GM21576 (cell line): ENCODE measurements around the gene CIDEC.

Experiments
- ATAC-seq: cut with Tn5 transposase; IDR thresholded peaks from one replicate; pipeline ENCODE4 v1.9.1; 2021; ENCODE audit warnings: mild to moderate bottlenecking, moderate library complexity; ENCODE audit not compliant: unreplicated experiment

CIDEC gene, protein sequence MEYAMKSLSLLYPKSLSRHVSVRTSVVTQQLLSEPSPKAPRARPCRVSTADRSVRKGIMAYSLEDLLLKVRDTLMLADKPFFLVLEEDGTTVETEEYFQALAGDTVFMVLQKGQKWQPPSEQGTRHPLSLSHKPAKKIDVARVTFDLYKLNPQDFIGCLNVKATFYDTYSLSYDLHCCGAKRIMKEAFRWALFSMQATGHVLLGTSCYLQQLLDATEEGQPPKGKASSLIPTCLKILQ

DNA sequence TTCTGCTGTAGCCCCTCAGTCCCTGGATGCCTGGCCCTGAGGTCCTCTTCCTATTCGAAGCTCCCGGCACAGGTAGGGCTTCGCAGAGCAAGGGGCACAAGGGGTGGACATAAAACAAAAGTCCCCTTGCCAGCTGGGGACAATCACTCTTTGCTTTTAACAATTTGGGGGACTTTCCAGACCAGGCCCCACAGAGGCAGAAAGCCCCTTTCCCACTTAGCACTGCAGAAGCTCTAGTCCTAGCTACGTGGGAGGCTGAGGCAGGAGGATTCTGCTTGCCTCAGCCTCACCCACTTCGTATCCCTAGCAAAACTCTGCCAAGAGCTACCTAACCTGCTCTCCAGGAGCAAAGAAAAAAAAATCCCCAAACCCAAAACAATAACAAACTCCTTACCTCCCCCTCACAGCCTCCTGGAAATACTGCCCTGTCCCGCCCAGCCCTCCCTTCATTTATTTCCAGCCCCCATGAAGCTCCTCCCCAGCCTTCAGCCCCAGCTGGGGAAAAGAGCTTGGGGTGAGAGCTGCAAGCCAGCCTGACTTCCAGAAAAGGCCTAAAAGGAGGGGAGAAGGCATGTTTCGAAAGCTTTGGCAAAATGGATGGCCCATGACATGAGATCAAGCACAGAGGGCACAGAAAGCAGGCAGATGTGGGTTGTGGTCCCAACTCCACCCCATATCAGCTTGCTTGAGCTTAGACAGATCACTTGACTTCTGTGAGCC, at the start of gene CIDEC:
Gene CIDEC (minus strand): TSS at position 424 of the 720 bp plus-strand sequence. CDS start 1,767 bp downstream, outside the sequence.
- no peak for ATAC-seq

DNA sequence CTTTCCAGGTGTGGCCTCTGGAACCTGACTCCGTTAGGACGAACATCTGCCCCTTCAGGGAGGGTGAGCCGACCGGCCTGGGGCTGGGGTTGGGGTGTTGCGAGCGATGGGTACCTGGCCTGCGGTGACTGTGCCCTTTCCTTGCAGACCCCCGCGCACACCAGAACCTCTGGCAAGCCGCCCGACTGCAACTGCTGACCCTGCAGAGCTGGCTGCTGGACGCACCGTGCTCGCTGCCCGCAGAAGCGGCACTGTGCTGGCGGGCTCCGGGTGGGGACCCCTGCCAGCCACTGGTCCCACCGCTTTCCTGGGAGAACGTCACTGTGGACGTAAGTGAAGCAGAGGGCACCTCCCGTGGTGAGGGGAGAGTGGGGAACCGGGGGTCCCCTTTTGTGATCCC, 48.1 kb upstream of the CIDEC start:
- no peak for ATAC-seq

DNA sequence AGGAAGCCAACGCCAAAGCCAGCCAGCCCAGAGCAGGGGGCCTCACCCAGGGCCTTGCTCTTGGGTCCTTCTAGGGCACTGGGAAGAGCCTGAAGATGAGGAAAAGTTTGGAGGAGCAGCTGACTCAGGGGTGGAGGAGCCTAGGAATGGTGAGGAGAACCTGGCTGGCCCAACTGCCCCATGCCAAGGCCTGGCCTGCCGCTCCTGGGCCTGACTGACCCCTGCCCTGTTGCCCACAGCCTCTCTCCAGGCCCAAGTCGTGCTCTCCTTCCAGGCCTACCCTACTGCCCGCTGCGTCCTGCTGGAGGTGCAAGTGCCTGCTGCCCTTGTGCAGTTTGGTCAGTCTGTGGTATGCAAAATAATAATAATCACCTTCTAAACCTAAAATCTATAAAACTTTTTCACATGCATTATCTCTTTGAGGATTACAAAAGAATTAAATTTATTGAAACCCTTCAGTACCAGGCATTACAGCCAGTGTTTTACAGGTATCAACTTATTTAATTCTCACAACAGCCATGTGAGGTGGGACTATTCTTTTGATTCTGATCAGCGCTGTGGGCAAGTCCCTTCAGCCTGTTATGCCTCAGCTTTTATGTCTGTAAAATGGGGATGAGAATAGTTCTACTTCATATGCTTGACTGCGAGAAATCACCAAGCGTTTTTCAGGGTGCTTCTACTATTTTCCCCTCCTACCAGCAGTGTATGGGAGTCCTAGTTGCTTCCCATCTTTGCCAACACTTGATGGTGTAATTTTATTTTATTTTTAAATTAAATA, 38.4 kb upstream of the CIDEC start:
- no peak for ATAC-seq

DNA sequence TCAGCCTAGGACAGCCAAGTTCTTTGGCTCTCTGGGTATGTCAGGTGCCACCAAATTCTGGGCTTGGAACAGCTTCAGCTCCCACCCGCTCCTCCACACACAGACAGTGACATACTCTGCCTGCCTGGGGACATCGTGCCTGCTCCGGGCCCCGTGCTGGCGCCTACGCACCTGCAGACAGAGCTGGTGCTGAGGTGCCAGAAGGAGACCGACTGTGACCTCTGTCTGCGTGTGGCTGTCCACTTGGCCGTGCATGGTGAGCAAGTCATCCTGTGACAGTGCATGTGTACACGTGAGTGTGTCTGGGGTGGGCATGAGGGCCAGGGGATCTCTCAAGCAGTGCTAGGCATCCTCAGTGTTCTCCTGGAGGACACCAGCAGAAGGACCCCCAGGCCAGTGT, 37.8 kb upstream of the CIDEC start:
- no peak for ATAC-seq

DNA sequence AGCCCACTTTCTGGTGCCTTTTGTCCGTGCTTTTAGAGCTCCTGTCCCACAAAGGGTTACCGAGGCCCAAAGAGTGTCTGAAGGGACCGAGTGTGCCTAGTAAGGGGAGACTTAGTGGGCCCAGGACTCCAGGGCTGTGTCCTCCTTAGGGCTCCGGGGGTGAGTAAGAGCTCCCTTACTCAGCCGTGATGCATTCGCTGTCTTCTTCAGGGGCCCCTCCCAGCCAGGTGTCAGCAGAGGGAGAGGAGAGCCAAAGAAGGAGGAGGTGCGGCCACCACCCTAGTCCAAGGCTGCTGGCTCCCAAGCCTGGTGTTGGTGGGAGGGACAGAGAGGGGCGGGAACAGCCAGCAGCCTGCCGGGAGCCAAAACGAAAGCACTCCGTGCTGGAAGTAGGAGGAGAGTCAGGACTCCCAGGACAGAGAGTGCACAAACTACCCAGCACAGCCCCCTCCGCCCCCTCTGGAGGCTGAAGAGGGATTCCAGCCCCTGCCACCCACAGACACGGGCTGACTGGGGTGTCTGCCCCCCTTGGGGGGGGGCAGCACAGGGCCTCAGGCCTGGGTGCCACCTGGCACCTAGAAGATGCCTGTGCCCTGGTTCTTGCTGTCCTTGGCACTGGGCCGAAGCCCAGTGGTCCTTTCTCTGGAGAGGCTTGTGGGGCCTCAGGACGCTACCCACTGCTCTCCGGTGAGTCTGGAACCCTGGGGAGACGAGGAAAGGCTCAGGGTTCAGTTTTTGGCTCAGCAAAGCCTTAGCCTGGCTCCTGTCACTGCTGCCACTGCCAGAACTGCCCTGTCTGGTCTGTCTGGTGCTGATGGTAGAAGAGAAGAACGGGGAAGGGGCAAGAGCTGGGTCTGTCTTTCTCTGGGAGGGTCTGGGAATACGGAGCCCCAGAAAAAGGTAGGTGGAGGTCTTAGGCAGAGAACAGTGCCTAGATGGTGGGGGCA, 37.0 kb upstream of the CIDEC start, which contains the start of gene IL17RC:
Gene IL17RC (plus strand): TSS at position 365 of the 947 bp plus-strand sequence. CDS start 218 bp downstream, at position 583.
- ATAC-seq: no peak

DNA sequence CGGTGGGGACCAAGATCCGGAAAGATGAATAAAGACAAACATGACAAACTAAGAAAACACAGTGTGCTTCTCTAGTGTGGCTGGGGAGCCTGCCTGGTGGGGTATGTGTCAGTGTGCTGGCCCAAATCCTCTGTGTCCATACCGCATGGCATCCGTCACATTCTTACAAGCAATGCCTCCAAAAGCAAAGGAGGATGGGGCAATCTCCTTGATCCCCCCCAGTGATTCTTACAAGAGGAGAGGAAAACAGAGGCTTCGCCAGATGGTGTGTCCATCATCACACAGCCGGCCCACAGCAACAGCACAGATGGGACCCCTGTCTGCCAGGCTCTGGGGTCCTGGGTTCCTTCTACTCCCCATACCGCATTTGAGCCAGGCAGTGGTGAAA, 36.3 kb upstream of the CIDEC start:
- no peak for ATAC-seq

DNA sequence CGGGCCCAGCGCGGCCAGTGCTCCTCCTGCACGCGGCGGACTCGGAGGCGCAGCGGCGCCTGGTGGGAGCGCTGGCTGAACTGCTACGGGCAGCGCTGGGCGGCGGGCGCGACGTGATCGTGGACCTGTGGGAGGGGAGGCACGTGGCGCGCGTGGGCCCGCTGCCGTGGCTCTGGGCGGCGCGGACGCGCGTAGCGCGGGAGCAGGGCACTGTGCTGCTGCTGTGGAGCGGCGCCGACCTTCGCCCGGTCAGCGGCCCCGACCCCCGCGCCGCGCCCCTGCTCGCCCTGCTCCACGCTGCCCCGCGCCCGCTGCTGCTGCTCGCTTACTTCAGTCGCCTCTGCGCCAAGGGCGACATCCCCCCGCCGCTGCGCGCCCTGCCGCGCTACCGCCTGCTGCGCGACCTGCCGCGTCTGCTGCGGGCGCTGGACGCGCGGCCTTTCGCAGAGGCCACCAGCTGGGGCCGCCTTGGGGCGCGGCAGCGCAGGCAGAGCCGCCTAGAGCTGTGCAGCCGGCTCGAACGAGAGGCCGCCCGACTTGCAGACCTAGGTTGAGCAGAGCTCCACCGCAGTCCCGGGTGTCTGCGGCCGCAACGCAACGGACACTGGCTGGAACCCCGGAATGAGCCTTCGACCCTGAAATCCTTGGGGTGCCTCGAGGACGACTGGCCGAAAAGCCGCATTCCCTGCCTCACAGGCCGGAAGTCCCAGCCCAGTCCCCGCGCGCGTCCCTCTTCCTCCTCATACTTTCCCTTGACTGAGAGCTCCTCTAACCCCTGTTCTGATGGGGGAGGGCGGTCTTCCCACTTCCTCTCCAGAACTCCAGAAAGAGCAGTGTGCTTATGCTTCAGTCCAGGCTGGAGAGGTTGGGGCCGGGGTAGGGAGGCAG, 35.4 kb upstream of the CIDEC start:
- ATAC-seq: no peak

DNA sequence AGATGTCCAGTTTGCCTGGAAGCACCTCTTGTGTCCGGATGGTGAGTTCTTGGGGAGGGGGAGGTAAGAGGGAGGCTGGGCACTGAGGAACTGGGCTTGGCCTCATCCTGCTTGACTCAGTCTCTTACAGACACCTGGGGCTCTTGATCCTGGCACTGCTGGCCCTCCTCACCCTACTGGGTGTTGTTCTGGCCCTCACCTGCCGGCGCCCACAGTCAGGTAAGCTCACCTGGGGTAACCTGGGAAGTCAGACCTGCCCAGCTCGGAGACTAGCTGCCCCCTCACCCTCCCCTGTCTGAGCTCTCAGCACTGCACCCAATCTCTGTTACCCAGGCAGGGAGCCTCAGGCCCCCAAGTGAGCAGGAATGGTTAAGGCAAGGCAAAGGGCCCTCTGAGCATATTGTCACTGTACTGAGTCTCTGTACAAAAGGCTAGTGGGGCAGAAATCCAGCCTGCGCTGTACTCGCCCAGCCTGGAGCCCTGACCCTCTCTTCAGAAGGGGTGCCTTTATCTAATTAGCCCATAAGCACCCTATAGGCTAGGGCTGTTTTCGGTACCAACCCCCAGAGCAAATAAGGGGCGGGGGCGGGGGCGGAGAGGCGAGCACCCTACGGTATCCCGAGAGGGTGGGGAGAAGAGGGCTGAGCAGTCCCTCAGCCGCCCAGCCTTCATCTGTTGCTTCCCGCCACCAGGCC, 34.7 kb upstream of the CIDEC start:
- ATAC-seq: no peak

DNA sequence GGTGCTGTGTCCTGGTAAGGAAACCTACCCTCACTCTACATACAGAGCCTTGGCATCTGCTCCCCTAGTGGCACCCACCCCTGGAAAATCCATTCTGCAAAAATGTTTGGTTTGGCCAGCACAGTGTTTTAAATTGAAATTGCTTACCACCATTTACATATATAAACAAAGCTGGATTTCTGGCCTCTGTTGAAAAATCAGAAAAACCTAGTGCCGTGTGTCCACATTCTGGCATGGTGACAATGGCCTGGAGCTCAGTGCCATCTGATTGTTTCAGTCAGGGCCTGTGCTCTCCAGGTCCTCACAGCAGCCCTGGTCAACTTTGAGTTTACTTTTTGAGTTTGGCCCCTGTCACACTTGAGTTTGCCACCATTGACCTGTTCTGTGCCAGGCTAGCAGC, 34.0 kb upstream of the CIDEC start:
- ATAC-seq: no peak

DNA sequence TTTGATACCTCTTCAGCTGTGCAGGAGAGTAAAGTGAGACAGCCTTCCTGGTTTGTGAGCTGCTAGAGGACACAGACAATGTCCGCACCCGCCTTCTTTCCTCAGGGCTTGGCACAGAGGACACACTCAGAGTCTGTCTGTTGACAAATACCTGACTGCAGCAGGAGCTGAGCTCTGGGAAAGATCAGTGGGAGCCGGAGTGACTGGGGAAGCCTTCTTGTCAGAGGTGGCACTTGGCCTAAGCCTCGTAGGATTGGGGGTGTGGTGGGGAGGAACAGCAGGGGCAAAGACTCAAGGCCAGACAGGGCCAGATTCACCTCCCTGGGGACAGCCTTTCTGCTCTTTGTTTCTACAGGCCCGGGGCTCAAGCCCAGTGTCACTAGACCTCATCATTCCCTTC, 33.5 kb upstream of the CIDEC start:
- no peak for ATAC-seq

DNA sequence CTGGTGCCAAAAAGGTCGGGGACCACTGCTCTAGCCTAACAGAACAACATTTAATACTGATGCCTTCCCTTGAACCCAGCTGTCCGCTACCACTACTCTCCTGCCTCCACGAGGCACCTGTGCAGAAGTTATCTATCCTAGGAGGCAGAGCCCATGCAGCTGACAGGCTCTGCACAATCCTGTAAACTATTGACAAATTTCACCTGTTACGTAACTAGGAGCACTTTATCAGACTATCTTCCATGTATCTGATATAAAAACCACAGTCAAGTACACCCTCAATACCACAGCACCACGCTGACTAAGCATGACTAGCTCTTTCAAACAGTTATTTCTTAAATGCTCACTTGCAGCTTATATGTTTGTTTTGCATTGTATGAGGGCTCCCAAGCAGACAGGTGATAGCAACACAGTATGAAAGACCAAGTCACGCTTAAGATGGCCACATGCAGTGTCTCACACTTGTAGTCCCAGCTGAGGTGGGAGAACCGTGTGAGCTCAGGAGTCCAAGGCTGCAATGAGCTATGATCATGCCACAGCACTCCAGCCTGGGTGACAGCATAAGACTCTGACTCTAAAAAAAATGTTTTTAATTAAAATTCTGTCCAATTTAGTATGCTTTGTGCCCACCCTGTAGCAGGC, 32.4 kb upstream of the CIDEC start:
- no peak for ATAC-seq

DNA sequence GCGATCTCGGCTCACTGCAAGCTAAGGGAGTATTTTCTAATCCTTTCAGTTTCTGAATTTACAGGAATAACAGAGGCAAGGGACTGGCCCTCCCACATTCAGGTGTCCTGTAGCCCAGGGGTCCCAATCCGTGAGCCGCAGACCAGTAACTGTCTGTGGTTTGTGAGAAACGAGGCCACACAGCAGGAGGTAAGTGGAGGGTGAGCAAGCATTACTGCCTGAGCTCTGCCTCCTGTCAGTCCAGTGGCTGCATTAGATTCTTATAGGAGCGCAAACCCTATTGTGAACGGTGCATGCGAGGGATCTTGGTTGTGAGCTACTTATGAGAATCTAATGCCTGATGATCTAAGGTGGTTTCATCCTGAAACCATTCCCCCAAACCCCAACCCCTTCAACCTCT, 31.8 kb upstream of the CIDEC start:
- ATAC-seq: no peak

DNA sequence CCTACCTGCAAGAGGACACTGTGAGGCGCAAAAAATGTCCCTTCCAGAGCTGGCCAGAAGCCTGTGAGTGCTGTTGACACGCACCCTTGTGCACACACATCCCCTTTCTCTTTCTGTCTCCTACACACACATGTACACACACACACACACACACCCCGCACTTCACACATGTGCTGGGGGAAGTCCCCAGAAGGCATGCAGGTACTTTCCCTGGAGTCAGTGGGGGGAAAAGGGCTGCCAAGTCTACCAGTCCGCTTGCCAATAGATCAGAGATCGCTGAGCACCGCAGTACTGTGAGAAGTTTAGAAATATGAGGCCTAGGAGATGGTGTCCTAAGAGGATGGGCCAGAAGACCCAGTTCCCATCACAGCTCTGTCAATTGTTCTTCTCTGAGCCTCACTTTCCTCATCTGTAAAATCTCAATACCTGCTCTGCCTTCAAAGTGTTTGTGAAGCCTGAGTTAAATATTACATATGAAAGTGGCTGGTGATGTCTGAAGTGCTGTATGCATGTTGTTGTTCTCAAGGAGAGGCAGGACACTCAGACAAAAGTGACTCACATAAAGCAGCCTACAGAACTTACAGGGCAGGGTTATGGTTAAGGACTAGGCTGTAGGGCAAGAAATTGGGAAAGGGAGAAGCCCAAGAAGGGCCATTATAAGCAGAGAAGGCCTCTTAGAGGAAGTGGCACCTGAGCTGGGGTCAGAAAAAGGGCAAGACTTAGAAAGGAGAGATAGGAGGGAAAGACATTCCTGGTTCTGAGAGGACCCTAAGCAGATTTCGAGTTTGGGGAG, 29.4 kb upstream of the CIDEC start:
- ATAC-seq: no peak

DNA sequence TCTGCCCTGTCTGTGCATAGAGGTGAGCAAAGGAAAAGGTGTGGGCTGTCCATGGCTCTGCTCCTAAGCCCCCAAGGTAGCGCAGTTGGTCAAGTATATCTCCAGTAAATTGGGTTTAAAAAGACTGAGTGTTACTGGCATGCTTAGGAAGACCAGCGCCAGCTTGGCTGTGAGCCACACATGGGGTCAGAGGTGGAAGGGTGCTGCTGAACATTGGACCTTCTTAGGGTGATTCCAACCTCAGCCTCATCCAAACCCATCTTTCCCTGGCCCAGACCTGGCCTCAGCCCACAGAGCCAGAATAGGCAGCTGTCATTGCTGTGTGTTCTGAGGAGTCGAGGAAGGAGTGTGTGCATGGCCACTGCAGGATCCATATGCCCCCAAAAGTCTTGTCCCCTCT, 28.2 kb upstream of the CIDEC start:
- ATAC-seq: no peak

DNA sequence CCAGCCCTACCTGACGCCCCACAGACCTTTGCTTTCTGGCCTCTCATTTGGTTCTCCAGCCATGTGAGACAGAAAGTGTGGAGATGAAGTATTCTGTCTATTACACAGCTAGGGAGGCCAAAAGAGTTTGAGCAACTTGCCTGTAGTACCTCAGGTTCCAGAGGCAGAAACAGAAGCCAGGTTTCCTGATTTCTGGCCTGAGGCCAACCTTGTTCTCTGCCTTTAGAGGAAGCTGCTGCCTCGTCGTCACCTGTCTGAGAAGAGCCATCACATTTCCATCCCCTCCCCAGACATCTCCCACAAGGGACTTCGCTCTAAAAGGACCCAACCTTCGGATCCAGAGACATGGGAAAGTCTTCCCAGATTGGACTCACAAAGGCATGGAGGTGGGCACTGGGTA, 26.4 kb upstream of the CIDEC start:
- ATAC-seq: no peak

DNA sequence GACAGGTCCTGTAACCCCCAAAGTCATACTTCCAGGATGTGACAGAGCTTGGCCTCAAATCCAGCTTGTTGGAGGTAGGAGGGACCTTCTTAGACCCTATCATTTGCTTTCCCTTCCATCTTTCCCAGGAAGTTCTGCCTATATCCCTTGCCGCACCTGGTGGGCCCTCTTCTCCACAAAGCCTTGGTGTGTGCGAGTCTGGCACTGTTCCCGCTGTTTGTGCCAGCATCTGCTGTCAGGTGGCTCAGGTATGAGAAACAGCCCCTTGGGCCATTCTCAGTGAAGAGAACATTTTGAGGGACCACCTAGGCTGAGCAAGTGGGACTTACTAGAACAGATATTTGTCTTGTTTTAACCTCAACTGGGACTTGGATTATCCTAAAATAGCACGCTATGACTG, 23.9 kb upstream of the CIDEC start:
- no peak for ATAC-seq

DNA sequence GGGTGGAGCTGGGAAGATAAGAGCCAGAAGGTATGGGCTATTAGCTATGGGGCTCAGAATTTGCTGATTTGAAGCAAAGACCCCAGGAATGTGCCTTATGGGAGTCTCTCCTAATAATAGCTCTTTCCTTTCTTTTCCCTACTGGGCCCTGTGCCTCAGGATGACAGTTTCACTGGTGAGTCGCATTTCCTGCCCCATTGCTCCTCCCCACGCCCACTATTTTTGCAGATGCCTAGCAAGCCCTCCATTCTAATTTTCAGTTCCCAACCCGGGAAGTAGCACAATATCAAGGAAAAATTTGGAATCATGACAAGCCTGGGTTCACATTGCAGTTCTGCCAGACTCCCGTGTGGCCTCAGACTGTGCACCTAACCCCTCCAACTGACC, 23.2 kb upstream of the CIDEC start:
- no peak for ATAC-seq
